HG02763 (cell line): Measurements from ENCODE around the gene PDE3B.
A peak's percentile ranks its signal among the peaks of the same experiment; 100 is the strongest.
"Not testable (repeated sequence)": the region's sequence is repeated elsewhere in the genome, so short reads cannot be mapped to it uniquely, and the experiment has no call there.

Source experiments
- ATAC-seq: cut with Tn5 transposase; IDR thresholded peaks from one replicate; pipeline ENCODE4 v1.9.1; 2021; ENCODE audit warnings: mild to moderate bottlenecking, moderate library complexity; ENCODE audit not compliant: unreplicated experiment

Gene PDE3B

GRCh38 chr11:14873632-14874031 is 230.0 kb downstream of the PDE3B start:
- ATAC-seq = no peak

GRCh38 chr11:14875163-14875562 is 231.6 kb downstream of the PDE3B start:
- ATAC-seq = no peak

GRCh38 chr11:14881576-14882193 is 238.1 kb downstream of the PDE3B start:
- ATAC-seq = no peak

- ATAC-seq = no peak
Measured at GRCh38 chr11:14882196-14882595, 238.6 kb downstream of the PDE3B start.

DNA sequence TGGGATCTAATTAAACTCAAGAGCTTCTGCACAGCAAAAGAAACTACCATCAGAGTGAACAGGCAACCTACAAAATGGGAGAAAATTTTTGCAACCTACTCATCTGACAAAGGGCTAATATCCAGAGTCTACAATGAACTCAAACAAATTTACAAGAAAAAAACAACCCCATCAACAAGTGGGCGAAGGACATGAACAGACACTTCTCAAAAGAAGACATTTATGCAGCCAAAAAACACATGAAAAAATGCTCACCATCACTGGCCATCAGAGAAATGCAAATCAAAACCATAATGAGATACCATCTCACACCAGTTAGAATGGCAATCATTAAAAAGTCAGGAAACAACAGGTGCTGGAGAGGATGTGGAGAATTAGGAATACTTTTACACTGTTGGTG is 240.1 kb downstream of the PDE3B start:
- not testable (repeated sequence) for ATAC-seq

DNA sequence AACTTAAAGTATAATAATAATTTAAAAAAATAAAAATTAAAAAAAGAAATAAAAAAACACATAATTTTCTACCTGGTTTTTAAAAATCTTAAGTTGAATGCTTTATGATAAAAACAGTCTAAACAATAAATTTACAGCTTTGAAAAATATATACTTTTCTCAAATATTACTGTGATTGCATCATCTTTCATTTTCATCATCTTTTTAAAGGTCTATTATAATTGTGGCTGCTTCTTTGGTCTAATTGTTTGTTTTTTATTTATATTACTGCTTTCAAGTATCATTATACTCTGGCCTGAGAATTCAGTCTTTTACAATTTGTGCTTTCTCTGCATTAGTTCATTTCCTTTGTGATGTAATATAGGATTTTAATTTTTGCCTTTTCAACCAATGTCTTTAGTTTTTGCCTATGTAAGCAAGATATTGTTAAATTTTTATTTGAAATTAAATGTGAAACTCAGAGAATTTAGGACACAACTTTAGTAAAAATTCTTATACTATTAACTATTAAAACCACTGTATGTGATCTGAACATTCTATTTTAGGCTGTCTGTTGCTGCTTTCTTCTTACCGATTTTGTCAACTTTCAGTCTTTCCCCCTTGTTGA is 241.2 kb downstream of the PDE3B start:
- ATAC-seq = no peak

DNA sequence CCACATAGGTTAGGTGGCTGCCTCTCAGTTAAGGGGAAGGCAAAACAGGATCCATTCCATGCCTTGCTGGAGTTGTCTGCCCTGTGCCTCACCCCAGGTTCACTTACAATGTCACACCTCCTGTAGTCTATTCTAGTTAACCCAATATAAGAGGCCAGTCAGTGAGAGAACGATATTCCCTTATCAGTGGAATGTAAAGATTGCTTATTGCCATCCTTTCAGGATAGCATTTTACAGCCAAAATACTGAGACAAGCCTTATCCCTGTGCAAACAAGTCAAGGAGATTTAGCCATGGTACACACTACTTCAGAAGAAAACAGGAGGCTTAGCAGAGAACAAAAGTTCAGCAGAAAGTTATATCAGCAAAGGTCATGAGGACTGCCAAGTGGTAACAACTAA is 242.9 kb downstream of the PDE3B start:
- ATAC-seq = no peak

- ATAC-seq = peak; percentile 49
Measured at GRCh38 chr11:14891143-14892035, 247.8 kb downstream of the PDE3B start.

DNA sequence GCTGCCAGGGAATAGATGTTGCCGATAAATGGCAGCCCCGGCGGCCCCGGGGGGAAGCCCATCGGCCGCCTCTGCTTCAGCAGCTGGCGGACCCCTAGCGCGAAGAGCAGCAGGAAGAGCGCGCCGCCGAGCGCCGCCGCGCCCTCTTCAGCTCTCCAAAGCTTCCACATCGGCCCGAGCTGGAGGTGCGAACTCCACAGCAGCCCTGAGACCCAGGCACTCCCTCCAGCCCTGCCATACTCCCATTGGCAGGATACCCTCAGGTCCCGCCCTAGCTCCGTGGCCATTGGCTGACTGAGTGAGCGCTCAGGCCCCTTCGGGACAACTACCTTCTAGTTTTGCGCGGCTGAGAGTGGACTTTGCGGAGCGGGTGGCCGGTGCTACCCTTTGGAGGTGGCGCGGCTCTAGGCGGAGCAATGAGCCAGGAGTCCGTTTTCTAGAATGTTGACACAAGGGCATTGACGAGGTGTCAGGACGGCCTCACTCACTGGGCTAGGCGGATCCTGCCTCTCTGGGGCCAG is 248.5 kb downstream of the PDE3B start, which contains the start of gene CYP2R1:
TSS of gene CYP2R1 (minus strand) at position 196 of the 521 bp plus-strand sequence. CDS start at position 170, 26 bp downstream.
- peak; percentile 97 for ATAC-seq

DNA sequence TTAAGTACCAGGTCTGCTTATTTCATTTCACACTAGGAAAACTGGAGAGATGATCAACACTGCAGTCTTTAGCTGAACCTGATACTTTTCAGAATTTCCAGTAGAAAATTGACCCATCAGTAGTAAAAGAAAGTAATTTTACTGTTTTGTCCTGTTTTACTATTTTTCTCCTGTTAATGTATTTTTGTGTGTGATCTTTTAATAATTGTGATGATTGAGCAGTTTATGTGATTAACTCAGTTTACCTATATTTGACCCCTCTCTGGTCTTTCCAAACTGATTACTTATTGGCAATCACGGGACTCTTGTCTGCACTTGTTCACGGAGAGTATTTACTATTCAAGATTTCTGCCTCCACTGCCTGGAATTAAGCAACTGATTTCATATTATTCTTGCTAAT is 249.0 kb downstream of the PDE3B start:
- ATAC-seq = no peak

- no peak for ATAC-seq
Measured at GRCh38 chr11:14894657-14895598, 251.3 kb downstream of the PDE3B start.

DNA sequence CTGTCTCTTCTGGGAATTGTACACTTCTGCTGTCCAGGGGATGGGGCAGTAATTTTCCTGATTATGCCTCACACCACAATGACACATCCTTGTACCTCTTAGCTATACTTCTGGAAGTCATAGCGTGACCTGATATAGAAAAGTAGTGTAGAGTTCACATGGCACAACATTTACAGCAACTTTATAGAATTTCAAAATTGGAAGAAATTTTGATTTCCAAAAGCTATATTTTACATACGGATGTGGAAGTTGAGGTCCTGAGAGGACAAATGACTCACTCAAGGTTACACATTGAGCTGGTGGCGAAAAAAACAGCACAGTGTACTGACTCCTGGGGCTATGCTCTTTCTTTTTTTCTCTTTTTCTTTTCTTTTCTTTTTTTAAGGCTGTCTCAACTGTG is 254.8 kb downstream of the PDE3B start:
- no peak for ATAC-seq

DNA sequence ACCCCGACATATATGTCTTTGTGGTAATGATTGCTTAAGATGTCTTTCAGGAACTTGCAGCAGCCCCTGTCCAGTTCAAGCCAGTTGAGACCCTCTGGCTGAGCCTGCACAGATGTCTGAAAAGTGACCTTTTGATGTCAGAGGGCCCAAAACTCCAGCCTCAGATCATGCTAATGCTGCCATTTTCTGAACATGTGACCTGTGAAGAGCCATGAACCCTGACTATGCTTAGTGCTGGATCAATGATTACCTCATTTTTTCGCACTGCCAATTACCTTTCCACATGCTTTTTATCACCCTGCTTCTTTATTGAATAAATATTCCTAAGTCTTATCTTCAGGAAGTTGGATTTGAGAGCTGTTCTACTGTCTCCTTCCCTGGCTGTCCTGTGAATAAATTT is 255.3 kb downstream of the PDE3B start:
- ATAC-seq = no peak

- ATAC-seq = no peak
Measured at GRCh38 chr11:14902650-14903350, 259.2 kb downstream of the PDE3B start.

- peak; percentile 44 for ATAC-seq
Measured at GRCh38 chr11:14904745-14905103, 261.1 kb downstream of the PDE3B start.

GRCh38 chr11:14905104-14906033 is 261.8 kb downstream of the PDE3B start:
- peak; percentile 60 for ATAC-seq

DNA sequence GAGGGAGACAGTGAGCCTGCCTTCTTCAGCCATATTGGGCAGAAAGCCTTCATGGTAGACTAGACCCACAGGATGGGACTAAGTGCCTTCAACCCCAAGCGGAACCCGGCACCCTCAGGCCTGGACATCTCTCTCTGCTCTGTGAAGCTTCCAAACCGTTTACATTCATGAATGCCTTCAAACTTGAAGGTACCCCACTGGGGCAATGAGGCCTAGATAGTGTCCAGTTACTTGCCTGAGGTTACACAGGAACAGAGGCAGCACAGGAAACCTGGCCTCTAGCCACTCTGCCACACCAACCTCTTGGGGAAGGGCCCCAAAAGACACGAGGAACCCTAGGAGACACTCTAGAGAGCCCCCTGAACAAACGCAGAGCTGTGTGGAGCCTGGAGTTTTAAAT is 263.0 kb downstream of the PDE3B start:
- no peak for ATAC-seq

DNA sequence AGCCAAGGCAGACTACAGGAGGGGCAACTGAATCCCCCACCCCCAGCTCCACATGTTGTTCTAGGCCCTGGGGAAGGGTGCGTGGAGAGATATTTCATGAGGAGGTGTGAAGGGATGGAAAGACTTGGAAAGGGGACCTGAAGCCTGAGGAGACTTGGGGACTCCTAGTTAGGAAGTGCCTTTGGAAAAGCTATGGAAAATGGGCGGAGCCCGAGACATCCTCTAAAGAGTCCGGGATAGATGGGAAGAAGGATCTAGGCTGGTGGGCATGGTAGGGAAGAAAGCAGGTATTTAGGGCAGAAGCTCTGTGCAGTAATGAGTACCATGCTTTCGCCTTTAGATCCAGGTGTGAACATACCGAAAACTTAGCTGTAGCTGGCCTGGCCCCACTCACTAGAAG is 263.4 kb downstream of the PDE3B start:
- no peak for ATAC-seq
